GM19099 (cell line): Measurements from ENCODE around the gene LAMA2.

ENCODE experiments used
- POLR2A ChIP-seq: IDR thresholded peaks from 3 replicates; pipeline ENCODE4 v1.6.1; 2011; ENCODE audit warnings: low read depth; ENCODE audit not compliant: insufficient read length; ENCODE audit errors: extremely low read depth

Gene LAMA2

GRCh38 chr6:128882991-128883611 is at the start of gene LAMA2:
Gene LAMA2, plus strand, starts transcription at chr6:128883138. Its CDS starts 108 bp downstream, at chr6:128883246.
- TF ChIP-seq POLR2A = no peak

GRCh38 chr6:128836761-128837160 is 46.2 kb upstream of the LAMA2 start:
- TF ChIP-seq POLR2A = no peak

- TF ChIP-seq POLR2A = no peak
Observed at GRCh38 chr6:128841518-128841917, 41.4 kb upstream of the LAMA2 start.

GRCh38 chr6:128844598-128844997 is 38.3 kb upstream of the LAMA2 start:
- TF ChIP-seq POLR2A = no peak

GRCh38 chr6:128847431-128848210 is 35.3 kb upstream of the LAMA2 start:
- TF ChIP-seq POLR2A = no peak

- no peak for TF ChIP-seq POLR2A
Observed at GRCh38 chr6:128848212-128848935, 34.6 kb upstream of the LAMA2 start.

- TF ChIP-seq POLR2A = no peak
Observed at GRCh38 chr6:128855581-128856085, 27.3 kb upstream of the LAMA2 start.

GRCh38 chr6:128857806-128858205 is 25.1 kb upstream of the LAMA2 start:
- TF ChIP-seq POLR2A = no peak

GRCh38 chr6:128860782-128861181 is 22.2 kb upstream of the LAMA2 start:
- TF ChIP-seq POLR2A = no peak

GRCh38 chr6:128863983-128864382 is 19.0 kb upstream of the LAMA2 start:
- no peak for TF ChIP-seq POLR2A

GRCh38 chr6:128870746-128871145 is 12.2 kb upstream of the LAMA2 start:
- TF ChIP-seq POLR2A = no peak

GRCh38 chr6:128874863-128875262 is 8.1 kb upstream of the LAMA2 start:
- TF ChIP-seq POLR2A = no peak

GRCh38 chr6:128882560-128882959 is 378 bp upstream of the LAMA2 start:
- TF ChIP-seq POLR2A = no peak

- no peak for TF ChIP-seq POLR2A
Observed at GRCh38 chr6:128883906-128884305, 968 bp downstream of the LAMA2 start.

GRCh38 chr6:128885381-128885780 is 2.4 kb downstream of the LAMA2 start:
- no peak for TF ChIP-seq POLR2A
